Stimulated activated CD8-positive, alpha-beta memory T cell treated with anti-CD3 and anti-CD28 coated beads, Interleukin-15, amount 100 ng/mL, for 24 hours (primary cell): ENCODE results near the gene COPG2.

Experiments used
- DNase-seq: peaks from one replicate; pipeline ENCODE4 v3.0.0-alpha.2; 2020; ENCODE audit warnings: low read depth

COPG2 gene

DNA sequence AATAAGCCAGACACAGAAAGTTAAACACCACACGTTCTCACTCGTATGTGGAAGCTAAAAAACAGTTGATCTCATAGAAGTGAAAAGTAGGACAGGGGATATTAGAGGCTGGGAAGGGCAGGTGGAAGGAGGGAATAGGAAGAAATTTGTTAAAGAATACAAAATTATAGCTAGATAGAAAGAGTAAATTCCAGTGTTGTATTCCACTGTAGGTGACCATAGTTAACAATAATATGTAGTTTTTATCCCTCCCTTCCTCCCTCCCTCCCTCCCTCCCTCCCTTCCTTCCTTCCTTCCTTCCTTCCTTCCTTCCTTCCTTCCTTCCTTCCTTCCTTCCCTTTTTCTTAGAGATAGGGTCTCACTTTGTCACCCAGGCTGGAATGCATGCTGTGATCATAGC, 196.6 kb downstream of the COPG2 start:
- no peak for DNase-seq

DNA sequence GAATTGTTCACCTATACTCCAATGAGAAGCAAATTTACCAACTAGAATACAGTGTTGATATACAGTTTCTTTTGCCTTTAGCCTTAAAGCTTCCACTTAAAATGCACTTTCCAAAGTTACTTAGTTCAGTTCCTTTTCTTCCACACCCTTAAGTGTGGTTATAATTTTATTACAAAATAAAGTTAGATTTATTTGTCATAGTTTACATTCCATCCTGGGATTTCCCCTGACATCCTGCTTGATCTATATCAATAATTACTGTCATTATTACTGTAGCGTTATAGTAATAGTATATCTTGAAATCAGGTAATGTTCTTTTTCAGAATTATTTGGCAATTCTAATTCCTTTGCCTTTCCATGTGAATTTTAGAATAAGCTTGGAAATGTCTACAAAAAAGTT, 199.9 kb downstream of the COPG2 start:
- DNase-seq = no peak

DNA sequence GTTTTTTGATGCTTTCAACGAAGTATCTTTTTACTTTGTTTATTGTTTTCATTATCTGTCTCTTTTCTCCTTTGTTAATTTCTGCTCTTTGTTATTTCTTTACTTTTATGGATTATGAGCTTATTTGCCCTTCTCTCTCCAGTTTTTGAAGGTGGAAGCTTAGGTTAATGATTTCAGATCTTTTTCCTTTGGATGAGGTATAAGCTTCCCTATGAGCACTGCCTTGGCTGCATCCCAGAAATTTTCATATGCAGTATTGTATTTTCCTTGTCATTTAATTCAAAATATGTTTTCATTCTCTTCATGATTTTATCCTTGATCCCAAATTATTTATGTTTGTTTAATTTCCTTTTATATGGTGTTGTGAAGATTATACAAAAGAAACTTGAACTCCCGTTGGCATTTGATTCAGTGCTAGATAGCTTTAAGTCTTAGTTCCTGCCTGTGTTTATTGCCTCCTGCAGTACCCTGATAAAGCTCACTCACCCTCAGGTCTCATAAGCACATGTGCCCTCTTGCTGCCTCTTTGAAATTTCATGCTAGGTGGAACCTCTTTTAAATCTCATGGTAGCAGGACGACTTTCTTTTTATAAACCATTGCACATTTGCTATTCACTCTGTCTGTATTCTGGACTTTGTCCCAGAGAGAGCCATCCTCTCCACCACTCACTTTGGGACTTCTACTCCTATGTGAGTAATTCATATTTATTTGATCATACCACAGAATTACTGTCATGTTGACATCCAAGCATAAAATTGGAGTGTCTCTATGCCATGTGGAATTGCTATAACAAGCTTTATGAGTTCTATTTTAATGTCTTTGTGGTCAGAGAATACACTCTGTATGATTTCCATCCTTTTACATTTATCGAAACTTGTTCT, 204.8 kb downstream of the COPG2 start:
- DNase-seq = no peak

DNA sequence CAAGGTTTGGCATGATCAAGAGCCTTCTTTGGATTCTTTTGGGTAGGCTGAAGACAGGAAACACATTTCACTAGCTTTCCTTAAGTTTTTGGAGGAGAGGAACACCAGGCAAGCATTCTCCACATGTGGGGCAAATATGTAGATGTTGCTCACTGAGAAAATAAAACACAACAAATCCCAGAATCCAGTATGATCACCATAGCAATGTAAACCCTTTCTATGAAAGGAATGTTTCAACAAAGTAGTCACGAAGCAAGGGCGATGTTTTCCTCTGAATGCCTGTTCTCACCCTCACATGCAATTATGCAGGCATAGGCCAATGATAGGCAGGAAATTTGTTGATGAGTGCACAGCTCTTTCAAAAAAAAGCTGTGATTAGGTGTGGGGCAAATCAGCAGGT, 207.3 kb downstream of the COPG2 start:
- no peak for DNase-seq

DNA sequence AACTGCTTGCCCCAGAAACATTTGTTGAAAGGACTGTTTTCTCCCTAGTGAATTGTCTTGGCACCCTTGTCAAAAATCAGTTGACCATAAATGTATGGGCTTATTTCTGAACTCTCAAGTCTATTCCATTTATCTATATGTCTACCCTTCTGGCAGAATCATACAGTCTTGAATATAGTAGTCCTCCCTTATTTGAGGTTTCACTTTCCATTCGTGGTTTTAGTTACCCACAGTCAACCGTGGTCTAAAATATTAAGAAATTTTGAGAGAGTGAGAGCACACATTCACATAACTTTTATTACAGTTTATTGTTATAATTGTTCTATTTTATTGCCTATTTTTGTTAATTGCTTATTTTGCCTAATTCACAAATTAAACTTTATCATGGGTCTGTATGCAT, 210.3 kb downstream of the COPG2 start:
- DNase-seq = no peak
